HG02885 (cell line): ENCODE measurements around the gene LRRK2.
"Not testable (repeated sequence)": the region's sequence is repeated elsewhere in the genome, so short reads cannot be mapped to it uniquely, and the experiment has no call there.

Source experiments
- ATAC-seq: cut with Tn5 transposase; IDR thresholded peaks from one replicate; pipeline ENCODE4 v1.9.1; 2021; ENCODE audit warnings: mild to moderate bottlenecking; ENCODE audit not compliant: unreplicated experiment, poor library complexity

The LRRK2 gene

GRCh38 chr12:40211186-40211585 lies 13.6 kb upstream of the LRRK2 start:
- ATAC-seq: not testable (repeated sequence)

- ATAC-seq: no peak
These were observed 12.2 kb upstream of the LRRK2 start for GRCh38 chr12:40212566-40212965.

- ATAC-seq: no peak
These were observed 8.8 kb upstream of the LRRK2 start for GRCh38 chr12:40215982-40216381.

GRCh38 chr12:40216516-40217288 lies 8.1 kb upstream of the LRRK2 start:
- no peak for ATAC-seq

GRCh38 chr12:40219760-40220159 lies 5.0 kb upstream of the LRRK2 start:
- no peak for ATAC-seq

- ATAC-seq: no peak
These were observed 2.5 kb upstream of the LRRK2 start for GRCh38 chr12:40222247-40222646.

- ATAC-seq: no peak
These were observed 1.2 kb upstream of the LRRK2 start for GRCh38 chr12:40223646-40224045.

- ATAC-seq: no peak
These were observed 663 bp downstream of the LRRK2 start for GRCh38 chr12:40225337-40225983.

- peak; percentile 77 for ATAC-seq
These were observed 1.3 kb downstream of the LRRK2 start for GRCh38 chr12:40225984-40226602.

- no peak for ATAC-seq
These were observed 1.9 kb downstream of the LRRK2 start for GRCh38 chr12:40226705-40227104.

- no peak for ATAC-seq
These were observed 2.6 kb downstream of the LRRK2 start for GRCh38 chr12:40227447-40227846.

- ATAC-seq: no peak
These were observed 3.9 kb downstream of the LRRK2 start for GRCh38 chr12:40228727-40229126.

- no peak for ATAC-seq
These were observed 5.2 kb downstream of the LRRK2 start for GRCh38 chr12:40229690-40230651.

- ATAC-seq: peak; percentile 75
These were observed 7.8 kb downstream of the LRRK2 start for GRCh38 chr12:40232602-40233001.

GRCh38 chr12:40233741-40234367 lies 9.1 kb downstream of the LRRK2 start:
- no peak for ATAC-seq

- ATAC-seq: no peak
These were observed 11.6 kb downstream of the LRRK2 start for GRCh38 chr12:40236357-40236850.

GRCh38 chr12:40238266-40238902 lies 13.6 kb downstream of the LRRK2 start:
- no peak for ATAC-seq

GRCh38 chr12:40238979-40239378 lies 14.2 kb downstream of the LRRK2 start:
- ATAC-seq: no peak

- no peak for ATAC-seq
These were observed 16.0 kb downstream of the LRRK2 start for GRCh38 chr12:40240779-40241178.
